Liver (tissue), 9 donors: ENCODE measurements around the gene EPB41L4B. TPM values are rescaled to one million over a fixed set of nuclear protein-coding genes. Genes with fewer than 3 reads are reported as not detected.
"Not testable (repeated sequence)": the region's sequence is repeated elsewhere in the genome, so short reads cannot be mapped to it uniquely, and the experiment has no call there.

Experiments used
- DNase-seq: peaks from one replicate; pipeline ENCODE4 v3.0.0-alpha.2; 2017; ENCODE audit warnings: low spot score
- H3K27ac ChIP-seq, 2 donors: one replicate each; pipeline ENCODE4 v1.7.0; 2013; ENCODE audit warnings: inconsistent platforms in 2 of 2, low read length in 2 of 2, control low read depth in 1 of 2, low read depth in 1 of 2, mild to moderate bottlenecking in 1 of 2
- H3K27me3 ChIP-seq, 4 donors: one replicate each; pipeline versions ENCODE4 v1.6.1 to v1.7.0; 2013; ENCODE audit warnings: low read length in 3 of 4, inconsistent platforms in 1 of 4, mild to moderate bottlenecking in 1 of 4, moderate library complexity in 1 of 4; ENCODE audit not compliant: control insufficient read depth in 4 of 4, insufficient read depth in 4 of 4
- H3K36me3 ChIP-seq, 4 donors: one replicate each; pipeline versions ENCODE4 v1.6.1 to v1.7.0; 2013; ENCODE audit warnings: low read length in 3 of 4, mild to moderate bottlenecking in 3 of 4, low read depth in 1 of 4, moderate library complexity in 1 of 4; ENCODE audit not compliant: control insufficient read depth in 4 of 4, insufficient read depth in 3 of 4
- H3K4me1 ChIP-seq, 4 donors: one replicate each; pipeline versions ENCODE4 v1.6.1 to v1.7.0; 2013; ENCODE audit warnings: low read length in 3 of 4, mild to moderate bottlenecking in 3 of 4, moderate library complexity in 1 of 4; ENCODE audit not compliant: control insufficient read depth in 4 of 4, insufficient read depth in 4 of 4
- H3K4me3 ChIP-seq, 3 donors: one replicate each; pipeline versions ENCODE4 v1.6.1 to v1.7.0; 2013; ENCODE audit warnings: low read length in 3 of 3, control low read depth in 1 of 3, low read depth in 1 of 3, mild to moderate bottlenecking in 1 of 3
- H3K9ac ChIP-seq, 2 donors: one replicate each; pipeline ENCODE4 v1.7.0; 2013; ENCODE audit warnings: low read length in 2 of 2, mild to moderate bottlenecking in 2 of 2, moderate library complexity in 2 of 2, control low read depth in 1 of 2, low read depth in 1 of 2
- H3K9me3 ChIP-seq, 4 donors: one replicate each; pipeline versions ENCODE4 v1.6.1 to v1.7.0; 2013; ENCODE audit warnings: low read length in 3 of 4; ENCODE audit not compliant: control insufficient read depth in 4 of 4
- ATF3 ChIP-seq: IDR thresholded peaks from 2 replicates; pipeline ENCODE4 v1.6.1; 2016; ENCODE audit warnings: antibody characterized with exemption
- CTCF ChIP-seq: fragments of 150-350 bp; IDR thresholded peaks from 2 replicates; pipeline ENCODE4 v1.5.1; 2017; ENCODE audit warnings: improper control_type of control experiment, low read depth, low read length; ENCODE audit not compliant: missing input control
- FOXA2 ChIP-seq: IDR thresholded peaks from 2 replicates; pipeline ENCODE4 v1.6.1; 2016; ENCODE audit warnings: antibody characterized with exemption
- GABPA ChIP-seq, 2 donors: IDR thresholded peaks in 1 of 2; conservative IDR thresholded peaks in 1 of 2; 2 replicates each; pipeline ENCODE4 v1.6.1; 2016; ENCODE audit warnings: antibody characterized with exemption in 2 of 2, mild to moderate bottlenecking in 1 of 2, moderate library complexity in 1 of 2
- HNF4A ChIP-seq, 2 donors: conservative IDR thresholded peaks; 2 replicates each; pipeline ENCODE4 v1.6.1; 2016; ENCODE audit warnings: antibody characterized with exemption in 2 of 2, mild to moderate bottlenecking in 2 of 2
- HNF4G ChIP-seq: IDR thresholded peaks from 2 replicates; pipeline ENCODE4 v1.6.1; 2016; ENCODE audit warnings: antibody characterized with exemption
- JUND ChIP-seq, 2 donors: IDR thresholded peaks; 2 replicates each; pipeline ENCODE4 v1.6.1; 2016; ENCODE audit warnings: antibody characterized with exemption in 2 of 2
- MAX ChIP-seq: IDR thresholded peaks from 2 replicates; pipeline ENCODE4 v1.6.1; 2016; ENCODE audit warnings: antibody characterized with exemption
- NR2F2 ChIP-seq: IDR thresholded peaks from 2 replicates; pipeline ENCODE4 v1.6.1; 2016; ENCODE audit warnings: antibody characterized with exemption
- RAD21 ChIP-seq, 2 donors: IDR thresholded peaks; 2 replicates each; pipeline ENCODE4 v1.6.1; 2016; ENCODE audit warnings: antibody characterized with exemption in 2 of 2, mild to moderate bottlenecking in 2 of 2
- REST ChIP-seq: IDR thresholded peaks from 2 replicates; pipeline ENCODE4 v1.6.1; 2016; ENCODE audit warnings: antibody characterized with exemption, mild to moderate bottlenecking
- SP1 ChIP-seq: IDR thresholded peaks from 2 replicates; pipeline ENCODE4 v1.6.1; 2018; ENCODE audit warnings: antibody characterized with exemption, mild to moderate bottlenecking
- YY1 ChIP-seq: IDR thresholded peaks from 2 replicates; pipeline ENCODE4 v1.6.1; 2016; ENCODE audit warnings: antibody characterized with exemption, mild to moderate bottlenecking
- WGBS: extraction: QIAGEN DNeasy Blood & Tissue Kit; methylation state at CpG from one replicate; pipeline ENCODE4 v1.1.7; 2013; 5-methylcytosine and 5-hydroxymethylcytosine counted together
- polyA plus RNA-seq, 2 donors: library from polyadenylated mRNA; stranded (reverse) in 1 of 2; unstranded in 1 of 2; fragments of 200-250 nt in 1 of 2; fragments of >200 nt in 1 of 2; fragmentation: Nextera tagmentation in 1 of 2; extraction: Ambion mirVana in 1 of 2; gene quantifications; one replicate each; pipeline versions ENCODE4 v1.2.1 to v1.2.3, GENCODE V29; 2013 to 2015
- total RNA-seq, 2 donors: library from RNA; depleted of rRNA; stranded (reverse); fragments of >200 nt; gene quantifications; one replicate each; pipeline ENCODE4 v1.2.3, GENCODE V29; 2014
- donor health status: healthy.
- donor health status: healthy.
- donor health status: healthy.
- donor health status: healthy.
- donor health status: healthy.

The EPB41L4B gene
- total and polyA plus RNA-seq, 4 donors, result 9.9 to 42.6 (median 23.9) TPM

- TF ChIP-seq GABPA (IDR thresholded peaks at IDR 0.05 in 1 of 2, conservative IDR thresholded peaks at IDR 0.05 in 1 of 2) (no peak), ATF3 (no peak), FOXA2 (no peak), SP1 (no peak), HNF4A (conservative IDR thresholded peaks at IDR 0.05) (no peak)
- H3K9me3 ChIP-seq, result no peaks in the 10 kb centered on the region
- H3K4me3 ChIP-seq, result no peak overlapping the region
- no peak overlapping the region for H3K27ac ChIP-seq
- 93% methylated on average over 2 of the region's 2 CpGs for WGBS
- no peaks in the 10 kb centered on the region for H3K27me3 ChIP-seq
- H3K9ac ChIP-seq, result no peak overlapping the region
- peaks cover 0 to 2% (median under 1%) of the 10 kb centered on the region in 4 donors for H3K4me1 ChIP-seq
- H3K36me3 ChIP-seq, result no peaks in the 10 kb centered on the region
- no peak for DNase-seq
These were observed 187.3 kb downstream of the EPB41L4B start for GRCh38 chr9:109133533-109133932.

GRCh38 chr9:109132567-109133021 is 188.3 kb downstream of the EPB41L4B start:
- H3K9me3 ChIP-seq, result no peaks in the 10 kb centered on the region
- H3K27me3 ChIP-seq, result no peaks in the 10 kb centered on the region
- no peak overlapping the region for H3K9ac ChIP-seq
- no peak overlapping the region for H3K27ac ChIP-seq
- DNase-seq, result no peak
- no peak overlapping the region for H3K4me3 ChIP-seq
- TF ChIP-seq ATF3 (no peak), GABPA (IDR thresholded peaks at IDR 0.05 in 1 of 2, conservative IDR thresholded peaks at IDR 0.05 in 1 of 2) (no peak), MAX (no peak), RAD21 (IDR thresholded peaks at IDR 0.05) (peak in 1 of 2 donors; percentile 9), NR2F2 (peak; percentile 78), SP1 (peak; percentile 9)
- no peaks in the 10 kb centered on the region for H3K36me3 ChIP-seq
- WGBS, result 50% methylated on average over 2 of the region's 2 CpGs
- peaks cover 0 to 2% (median under 1%) of the 10 kb centered on the region in 4 donors for H3K4me1 ChIP-seq

- Histone ChIP-seq H3K4me1 (peaks cover 0 to 2% (median under 1%) of the 10 kb centered on the region in 4 donors), H3K9me3 (no peaks in the 10 kb centered on the region), H3K9ac (no peak overlapping the region), H3K27ac (no peak overlapping the region), H3K36me3 (no peaks in the 10 kb centered on the region), H3K27me3 (no peaks in the 10 kb centered on the region), H3K4me3 (no peak overlapping the region)
- TF ChIP-seq FOXA2 (no peak), YY1 (no peak), GABPA (IDR thresholded peaks at IDR 0.05 in 1 of 2, conservative IDR thresholded peaks at IDR 0.05 in 1 of 2) (no peak), ATF3 (no peak), CTCF (no peak), REST (no peak), JUND (IDR thresholded peaks at IDR 0.05) (no peak), SP1 (no peak), MAX (no peak), HNF4G (no peak)
- 59% methylated on average over 6 of the region's 6 CpGs for WGBS
- no peak for DNase-seq
These were observed 191.2 kb downstream of the EPB41L4B start for GRCh38 chr9:109129470-109130197.

- not testable (repeated sequence) for DNase-seq, H3K9ac ChIP-seq, H3K27ac ChIP-seq, H3K9me3 ChIP-seq, H3K4me1 ChIP-seq, H3K27me3 ChIP-seq, H3K4me3 ChIP-seq, H3K36me3 ChIP-seq
- 93% methylated on average over 4 of the region's 4 CpGs for WGBS
These were observed 194.2 kb downstream of the EPB41L4B start for GRCh38 chr9:109126671-109127070.
